GM18520 (cell line): ENCODE measurements around the gene ANKLE2.
"Not testable (repeated sequence)": the region's sequence is repeated elsewhere in the genome, so short reads cannot be mapped to it uniquely, and the experiment has no call there.

Experiments used
- ATAC-seq: cut with Tn5 transposase; IDR thresholded peaks from one replicate; pipeline ENCODE4 v1.9.1; 2021; ENCODE audit not compliant: unreplicated experiment

ANKLE2 gene

GRCh38 chr12:132761032-132761920, at the start of gene ANKLE2:
ANKLE2 (minus strand) TSS chr12:132761832; CDS start chr12:132761798, 34 bp downstream.
- ATAC-seq, result peak; percentile 12

DNA sequence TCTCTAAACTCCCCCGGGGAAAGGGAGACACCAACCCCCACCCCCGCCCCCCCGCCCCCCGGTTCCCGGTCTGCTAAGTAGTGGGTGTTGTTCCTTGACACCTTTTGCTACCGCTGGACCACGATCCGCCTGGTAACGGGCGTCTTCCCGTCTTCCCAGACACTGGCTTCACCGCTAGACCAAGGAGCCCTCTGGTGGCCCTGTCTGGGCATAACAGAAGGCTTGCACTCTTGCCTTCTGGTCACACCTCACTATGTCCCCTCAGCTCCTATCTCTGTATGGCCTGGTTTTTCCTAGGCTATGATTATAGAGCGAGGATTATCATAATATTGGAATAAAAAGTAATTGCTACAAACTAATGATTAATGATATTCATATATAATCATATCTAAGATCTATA, 47.8 kb upstream of the ANKLE2 start:
- not testable (repeated sequence) for ATAC-seq

DNA sequence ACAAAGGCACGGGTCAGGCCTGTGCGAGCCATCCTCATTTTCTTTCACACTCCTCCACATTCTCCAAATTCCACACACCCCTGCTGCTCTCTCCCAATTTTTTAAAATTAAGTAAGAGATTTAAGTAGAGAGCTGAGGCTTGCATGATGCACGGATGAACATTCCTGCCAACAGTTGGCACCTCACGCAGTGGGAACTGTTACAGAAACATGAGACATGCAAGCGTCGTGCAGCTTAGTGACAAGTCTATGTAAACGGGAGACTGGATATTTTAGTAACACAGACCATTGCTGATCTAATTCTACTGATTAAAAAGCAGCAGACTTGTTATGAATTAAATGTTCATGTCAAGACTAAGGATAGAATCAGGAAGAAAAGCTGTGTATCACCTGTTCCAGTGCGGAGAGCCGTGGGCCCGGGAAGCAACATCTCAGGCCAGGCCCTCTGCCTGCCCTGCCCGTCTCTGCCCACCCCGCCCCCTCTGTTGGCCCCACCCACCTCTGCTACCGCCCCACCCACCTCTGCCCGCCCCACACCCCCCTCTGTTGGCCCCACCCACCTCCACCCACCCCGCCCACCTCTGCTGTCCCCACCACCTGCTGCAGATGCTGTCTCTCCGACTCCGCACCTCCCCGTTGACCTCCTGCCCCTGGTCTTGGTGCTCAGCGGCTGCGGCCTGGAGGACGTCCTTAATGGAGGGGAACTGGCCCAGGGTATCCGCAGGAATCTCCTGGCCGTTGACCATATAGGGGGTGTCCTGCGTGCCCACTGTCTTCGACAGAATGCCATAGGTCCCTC, 45.9 kb upstream of the ANKLE2 start:
- no peak for ATAC-seq

DNA sequence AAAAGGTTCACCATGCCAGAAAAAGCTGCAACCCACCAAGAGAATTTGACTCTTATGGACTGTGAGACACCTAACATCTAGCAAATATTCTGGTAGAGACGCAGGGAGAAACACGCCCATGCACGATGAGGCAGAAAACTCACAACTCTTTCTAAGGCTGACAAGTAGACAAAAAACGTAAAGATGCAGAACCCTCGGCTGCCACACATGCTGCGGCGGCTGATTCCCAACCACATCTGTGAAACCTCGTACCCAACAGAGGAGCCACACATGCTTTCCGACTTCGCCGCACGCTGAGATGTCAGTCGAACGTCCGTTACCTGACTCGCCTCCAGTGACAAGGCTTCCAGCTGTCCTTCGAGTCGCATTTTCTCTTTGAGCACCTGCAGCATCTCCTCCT, 45.2 kb upstream of the ANKLE2 start:
- ATAC-seq, result no peak

GRCh38 chr12:132804426-132804861, 42.8 kb upstream of the ANKLE2 start:
- no peak for ATAC-seq

DNA sequence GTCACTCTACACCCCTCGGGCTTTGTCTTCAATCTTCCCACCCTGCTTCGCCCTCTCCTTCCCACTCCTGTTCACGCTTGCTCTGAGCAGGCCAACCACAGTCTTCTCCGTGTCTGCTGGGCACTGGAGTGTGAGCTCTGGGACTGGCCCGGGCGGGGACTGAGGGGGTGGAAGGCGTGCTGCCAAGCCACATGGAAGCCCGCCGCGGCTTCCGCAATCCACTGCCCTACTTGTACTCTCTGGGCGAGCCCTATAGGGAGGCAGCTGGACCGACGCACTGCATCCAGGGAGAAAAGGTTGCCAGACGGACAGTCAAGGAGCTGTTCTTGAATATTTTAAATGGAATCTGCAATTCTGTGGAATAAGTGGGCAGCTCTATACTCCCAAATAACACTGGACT, 42.3 kb upstream of the ANKLE2 start:
- ATAC-seq, result no peak

DNA sequence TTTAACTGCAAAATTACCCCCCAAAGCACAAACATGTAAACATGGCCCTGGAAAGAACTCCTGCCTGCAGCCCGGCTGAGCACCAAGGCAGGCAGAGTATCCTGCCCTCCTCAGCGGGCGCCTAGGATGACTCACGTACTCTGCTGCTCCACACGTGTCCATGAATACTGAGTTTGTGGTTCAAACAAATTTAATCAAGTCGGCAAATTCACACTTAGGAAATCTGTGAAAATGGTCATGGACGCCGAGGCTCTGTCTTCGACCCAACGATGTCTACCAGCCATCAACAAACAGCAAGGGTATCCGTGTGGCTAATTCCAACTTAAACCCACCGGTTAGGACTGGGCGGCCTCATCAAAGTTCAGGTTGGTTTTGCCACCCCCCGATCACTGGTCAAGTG, 41.5 kb upstream of the ANKLE2 start:
- ATAC-seq, result no peak

DNA sequence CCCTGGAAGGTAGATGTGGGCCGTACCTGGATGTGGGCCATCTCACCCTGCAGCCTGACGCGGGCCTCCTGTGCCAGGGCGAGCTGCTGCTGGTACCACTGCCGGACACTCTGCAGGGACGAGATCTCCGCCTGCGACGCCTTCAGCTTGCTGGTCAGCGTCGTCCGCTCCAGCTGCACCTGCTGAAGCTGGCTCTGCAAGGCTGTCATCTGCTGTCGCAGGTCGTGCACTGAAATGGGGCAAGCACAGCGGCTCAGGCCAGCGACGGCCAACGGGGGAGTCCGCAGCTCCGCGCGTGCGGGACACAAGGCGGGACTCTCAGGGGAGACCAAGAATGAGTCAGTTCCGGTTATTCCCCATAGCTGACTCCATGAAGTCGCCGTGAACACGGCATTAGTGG, 40.1 kb upstream of the ANKLE2 start:
- no peak for ATAC-seq

GRCh38 chr12:132798836-132799235, 37.2 kb upstream of the ANKLE2 start:
- no peak for ATAC-seq

- no peak for ATAC-seq
These were observed 36.4 kb upstream of the ANKLE2 start for GRCh38 chr12:132797820-132798570.

DNA sequence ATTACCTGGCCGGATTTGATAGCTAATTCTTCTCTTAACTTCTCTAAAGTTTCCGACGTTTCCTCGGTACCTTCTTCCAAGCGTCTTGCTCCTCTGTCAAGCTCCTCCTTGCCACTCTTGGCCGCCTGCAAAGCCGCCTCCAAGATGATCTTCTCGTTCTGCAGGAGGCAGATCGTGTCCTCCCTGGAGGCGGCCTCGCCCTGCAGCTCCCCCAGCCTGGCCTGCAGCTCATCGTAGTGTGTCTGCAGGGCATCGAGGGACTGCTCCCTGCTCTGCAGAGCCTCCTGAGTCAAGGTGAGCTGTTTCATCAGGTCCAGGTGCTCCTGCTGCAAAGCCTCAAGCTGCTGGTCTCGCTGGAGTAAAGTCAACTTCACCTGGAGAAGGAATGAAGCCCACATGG, 34.2 kb upstream of the ANKLE2 start:
- ATAC-seq, result no peak

DNA sequence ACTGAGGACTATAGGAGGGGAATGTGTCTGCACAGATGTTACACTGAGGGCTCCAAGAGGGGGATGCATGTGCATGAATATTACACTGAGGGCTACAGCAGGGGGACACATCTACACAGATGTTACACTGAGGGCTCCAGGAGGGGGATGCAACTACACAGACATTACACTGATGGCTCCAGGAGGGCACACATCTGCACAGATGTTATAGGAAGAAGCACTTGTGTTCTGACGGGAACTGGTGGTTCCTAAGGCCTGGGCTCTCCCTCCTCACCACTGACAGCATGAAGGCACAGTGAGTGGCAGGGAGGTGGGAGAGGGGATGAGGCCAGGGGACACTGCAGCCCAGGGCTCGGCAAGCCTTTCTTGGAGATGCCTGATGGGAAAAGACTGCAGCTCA, 30.3 kb upstream of the ANKLE2 start:
- ATAC-seq, result not testable (repeated sequence)

GRCh38 chr12:132789099-132789471, 27.5 kb upstream of the ANKLE2 start:
- ATAC-seq, result no peak

DNA sequence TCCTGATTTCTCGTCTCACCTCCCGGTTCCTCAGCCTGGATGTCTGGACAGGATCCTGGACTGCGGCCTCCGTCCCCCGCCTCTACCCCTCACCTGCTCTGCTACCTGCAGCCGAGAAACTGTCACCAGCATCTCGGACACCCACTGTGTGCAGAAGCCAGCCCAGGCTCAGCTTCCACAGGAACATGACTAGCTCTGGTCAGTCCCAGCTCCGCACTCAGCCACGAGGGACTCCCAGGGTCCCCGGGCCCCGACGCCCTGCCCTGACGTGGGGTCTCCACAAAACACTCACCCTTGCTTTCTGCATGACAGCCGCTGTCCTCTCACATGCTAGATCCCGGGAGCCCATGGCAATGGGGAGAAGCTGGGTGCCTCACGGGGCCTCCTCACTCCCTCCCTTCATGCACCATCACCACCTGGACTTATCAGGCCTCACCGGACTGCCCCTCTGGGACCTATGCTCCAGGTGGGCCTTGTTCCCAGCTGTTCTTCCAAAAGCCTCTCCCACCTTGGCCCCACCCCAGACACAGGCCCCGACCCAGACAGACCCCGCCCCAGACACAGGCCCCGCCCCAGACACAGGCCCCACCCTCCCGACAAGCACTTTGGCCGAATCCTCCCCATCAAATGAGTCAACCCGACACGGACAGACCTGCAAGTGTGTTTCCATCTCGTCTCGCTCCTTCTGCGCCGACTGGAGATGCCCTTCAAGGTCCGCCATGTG, 26.9 kb upstream of the ANKLE2 start:
- ATAC-seq, result no peak

GRCh38 chr12:132787877-132788276, 26.2 kb upstream of the ANKLE2 start:
- ATAC-seq, result no peak

- ATAC-seq, result no peak
These were observed 24.6 kb upstream of the ANKLE2 start for GRCh38 chr12:132786192-132786591.

- ATAC-seq, result no peak
These were observed 22.9 kb upstream of the ANKLE2 start for GRCh38 chr12:132784580-132784979.

DNA sequence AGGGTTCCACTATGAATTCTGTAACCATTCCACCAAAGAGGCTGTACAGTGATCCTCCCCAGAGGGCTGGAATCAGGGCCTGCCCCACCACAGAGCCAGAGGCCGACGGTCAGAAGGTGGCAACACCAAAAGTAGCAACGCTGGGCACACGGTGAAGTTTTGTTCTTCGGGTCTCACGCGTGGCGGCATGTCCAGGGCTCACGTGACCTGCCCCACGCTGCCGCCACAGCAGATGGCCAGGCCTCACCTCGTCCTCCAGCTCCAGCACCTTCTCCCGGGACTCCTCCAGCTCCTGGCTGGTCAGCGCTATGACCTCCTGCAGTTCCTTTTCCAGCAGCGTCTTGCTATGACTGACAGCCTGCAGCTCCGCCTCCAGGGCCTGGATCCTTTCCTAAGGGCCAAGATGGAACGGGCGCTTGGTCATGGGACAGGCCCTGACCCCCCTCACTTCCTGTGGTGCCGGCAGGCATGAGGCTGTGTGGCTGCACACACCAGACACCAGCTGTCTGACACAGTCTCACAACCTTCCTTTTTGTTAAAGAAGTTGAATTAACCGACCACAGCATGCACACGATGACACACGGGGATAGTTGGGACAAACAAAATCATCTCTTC, 22.4 kb upstream of the ANKLE2 start:
- no peak for ATAC-seq

DNA sequence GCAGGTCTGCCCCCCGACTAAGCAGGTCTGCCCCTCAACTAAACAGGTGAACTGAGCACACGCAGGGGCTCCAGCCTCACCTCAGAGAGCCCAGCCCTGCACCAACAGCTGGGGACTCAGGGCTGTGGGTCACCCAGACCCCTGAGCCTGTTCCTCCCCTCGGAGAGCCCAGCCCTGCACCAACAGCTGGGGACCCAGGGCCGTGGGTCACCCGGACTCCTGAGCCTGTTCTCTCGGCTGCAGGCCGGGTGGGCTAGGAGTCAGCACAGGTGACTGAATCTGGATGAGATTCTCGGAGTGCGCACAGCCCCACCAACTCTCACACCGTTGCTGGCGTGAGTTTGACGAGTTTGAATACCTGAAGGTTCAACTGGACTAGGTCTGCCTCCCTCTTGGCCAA, 20.3 kb upstream of the ANKLE2 start:
- no peak for ATAC-seq

- ATAC-seq, result no peak
These were observed 18.2 kb upstream of the ANKLE2 start for GRCh38 chr12:132779781-132780353.
